NCI-H2196 (cell line): ENCODE measurements around the gene FLVCR2.
A peak's percentile ranks its signal among the peaks of the same experiment; 100 is the strongest.
"Not testable (repeated sequence)": the region's sequence is repeated elsewhere in the genome, so short reads cannot be mapped to it uniquely, and the experiment has no call there.

Experiments
- DNase-seq: peaks from one replicate; lab custom pipeline; 2025; ENCODE audit not compliant: unreplicated experiment; lab: John Stamatoyannopoulos, UW

Gene FLVCR2

DNA sequence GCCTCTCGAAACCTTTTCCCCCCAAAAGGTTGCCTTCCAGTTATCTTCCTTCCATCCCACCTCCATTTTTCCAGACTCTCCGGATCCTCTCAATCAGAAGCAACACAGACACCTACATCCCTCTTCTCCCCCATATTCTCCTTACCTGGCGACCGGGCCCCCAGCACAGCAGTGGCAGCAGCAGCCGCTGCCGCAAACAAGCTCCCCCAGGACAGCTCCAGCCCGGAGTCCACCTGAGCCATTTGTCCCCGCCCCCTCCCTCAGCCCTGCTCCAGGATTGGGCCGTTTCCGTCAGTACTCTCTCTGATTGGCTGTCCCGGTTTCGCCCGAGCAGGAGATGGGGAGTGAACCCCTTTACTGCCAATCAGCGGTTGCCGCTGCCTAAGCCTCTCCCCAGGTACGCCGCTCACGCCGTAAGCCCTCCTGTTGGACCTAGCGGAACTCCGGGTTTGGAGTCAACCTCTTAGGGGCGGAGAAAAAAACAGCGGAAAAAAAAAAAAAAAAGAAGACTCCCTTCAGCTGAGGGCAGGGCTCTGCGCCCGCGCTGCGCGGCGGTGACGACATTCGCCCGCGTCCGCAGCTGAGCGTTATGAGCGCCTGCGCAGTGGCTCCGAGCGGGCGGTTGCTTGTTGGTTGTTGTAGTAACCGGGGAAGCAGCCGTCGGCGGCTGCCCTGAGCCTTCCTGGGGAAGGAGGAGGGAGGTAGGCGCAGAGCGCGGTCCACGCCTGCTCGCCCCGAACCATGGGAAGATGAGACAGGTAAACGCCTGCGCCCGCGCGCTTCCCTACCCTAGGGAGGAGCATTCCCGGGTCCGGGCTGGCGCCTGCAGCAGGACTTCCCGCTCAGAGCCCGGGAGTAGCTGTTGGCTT, 82.4 kb downstream of the FLVCR2 start, which contains the start of the genes ERG28 and TTLL5:
ERG28 (minus strand) TSS at position 247 of the 869 bp plus-strand sequence. CDS start 3,374 bp downstream, outside the sequence.
TTLL5 (plus strand) TSS at position 617 of the 869 bp plus-strand sequence. CDS start 1,904 bp downstream, outside the sequence.
- peak; percentile 100 for DNase-seq

DNA sequence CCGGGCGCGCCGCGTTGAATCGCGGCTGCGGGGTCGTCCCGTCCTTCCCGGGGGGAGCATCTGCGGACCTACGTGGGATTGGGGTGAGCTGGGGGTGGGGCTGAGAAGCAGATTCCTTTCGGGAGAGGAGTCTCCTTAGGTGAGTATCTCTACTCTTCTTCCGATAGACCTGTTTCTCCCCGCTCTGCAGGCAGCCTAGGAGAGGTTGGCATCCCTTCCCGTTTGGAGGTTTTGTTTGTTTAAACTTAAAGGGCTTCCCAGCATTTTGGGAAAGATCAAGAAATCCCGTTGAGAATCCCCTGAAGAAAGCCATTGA, 83.0 kb downstream of the FLVCR2 start:
- no peak for DNase-seq

DNA sequence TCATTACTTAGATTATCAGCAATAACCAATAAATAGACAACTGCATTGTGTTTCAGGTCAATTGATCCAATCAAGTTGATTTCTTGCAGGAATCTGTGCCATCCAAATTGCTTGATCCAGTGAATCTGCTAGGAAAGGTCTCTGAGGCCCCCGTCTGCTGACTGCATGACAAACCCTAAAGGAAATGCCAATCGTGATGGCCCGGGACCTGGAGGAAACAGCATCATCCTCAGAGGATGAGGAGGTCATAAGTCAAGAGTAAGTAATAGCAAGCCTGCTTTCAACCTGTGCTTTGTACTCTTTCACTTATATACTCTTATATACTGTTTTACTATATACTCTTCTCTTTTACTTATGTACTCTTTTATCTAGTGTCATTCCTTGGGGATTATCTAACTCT, 84.5 kb downstream of the FLVCR2 start:
- DNase-seq = no peak

DNA sequence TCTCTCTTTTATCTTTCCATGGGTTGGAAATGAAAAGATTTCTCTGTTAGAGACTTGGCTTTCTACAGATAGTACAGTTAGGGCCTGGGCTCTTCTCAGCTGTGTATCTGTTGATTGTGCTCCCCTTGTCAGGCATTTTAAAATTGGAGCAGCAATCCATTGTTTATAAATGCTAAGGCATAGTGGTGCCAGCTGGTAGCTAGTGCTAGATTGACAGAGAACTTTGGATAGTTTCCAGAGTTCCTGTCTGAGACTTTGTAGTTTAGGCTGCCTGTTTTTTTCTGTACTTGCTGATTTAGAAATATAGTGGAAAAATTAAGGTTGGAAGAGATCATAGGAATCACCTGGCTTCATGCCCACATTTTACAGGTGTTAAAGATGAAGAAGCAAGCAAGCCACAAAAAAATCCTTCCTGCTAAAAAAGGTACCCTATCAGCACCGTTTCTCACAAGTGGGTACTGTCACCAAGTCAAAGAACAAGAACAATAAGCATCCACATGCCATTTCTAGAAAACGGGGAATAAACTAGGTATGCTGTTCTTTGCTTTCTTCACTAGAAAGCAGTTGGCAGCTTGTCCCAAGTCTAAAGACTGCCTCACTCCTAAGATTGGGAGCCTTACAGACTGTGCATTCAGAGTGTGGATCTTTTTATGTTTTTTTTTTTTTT, 88.8 kb downstream of the FLVCR2 start:
- DNase-seq = no peak

DNA sequence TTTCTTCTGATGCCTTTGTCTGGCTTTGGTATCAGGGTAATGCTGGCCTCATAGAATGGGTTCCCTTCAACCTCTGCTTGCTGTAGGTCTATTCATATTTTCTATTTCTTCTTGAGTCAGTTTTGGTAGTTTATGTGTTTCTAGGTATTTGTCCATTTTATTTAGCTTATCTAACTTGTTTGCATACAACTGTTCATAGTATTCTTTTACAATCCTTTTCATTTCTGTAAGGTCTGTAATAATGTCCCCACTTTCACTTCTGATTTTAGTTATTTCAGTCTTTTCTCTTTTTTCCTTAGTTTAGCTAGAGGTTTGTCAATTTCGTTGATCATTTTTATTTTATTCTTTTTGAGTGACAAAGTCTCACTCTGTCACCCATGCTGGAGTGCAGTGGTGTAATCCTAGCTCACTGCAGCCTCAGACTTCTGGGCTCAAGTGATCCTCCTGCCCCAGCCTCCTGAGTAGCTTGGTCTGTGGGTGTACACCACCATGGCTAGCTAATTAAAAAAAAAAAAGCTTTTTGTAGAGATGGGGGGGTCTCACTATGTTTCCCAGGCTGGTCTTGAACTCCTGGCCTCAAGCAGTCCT, 94.3 kb downstream of the FLVCR2 start:
- no peak for DNase-seq

DNA sequence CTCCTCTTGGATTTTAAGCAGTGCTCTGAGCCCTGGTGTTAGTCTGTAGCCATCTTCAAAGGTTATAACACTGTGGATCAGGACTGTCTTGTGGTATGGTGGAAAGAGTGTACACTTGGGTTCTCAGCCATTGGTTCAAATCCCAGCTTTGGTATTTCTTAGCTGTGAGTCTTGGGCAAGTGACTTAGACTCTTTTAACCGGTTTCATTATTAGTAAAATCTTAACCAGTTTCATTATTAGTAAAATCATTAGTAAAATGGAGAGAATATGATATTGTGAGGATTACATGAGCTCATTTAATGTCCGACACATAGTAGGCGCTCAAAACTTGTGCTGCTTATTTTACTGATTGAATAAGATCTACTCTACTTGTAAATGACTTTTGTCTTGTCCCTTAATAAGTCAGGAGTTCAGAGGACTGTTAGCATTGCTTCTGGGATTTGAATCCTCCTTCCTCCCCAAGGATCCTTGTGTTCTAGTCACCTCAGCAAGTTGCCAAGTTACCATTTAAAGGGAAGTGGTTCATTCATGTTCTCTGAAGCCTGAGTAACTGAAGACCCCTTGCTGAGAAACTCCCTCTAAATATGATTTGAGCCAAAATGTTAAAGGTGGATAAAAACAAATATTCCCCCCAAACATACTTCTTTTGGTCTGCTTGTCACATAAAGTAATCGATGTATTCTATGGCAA, 95.1 kb downstream of the FLVCR2 start:
- DNase-seq = no peak

DNA sequence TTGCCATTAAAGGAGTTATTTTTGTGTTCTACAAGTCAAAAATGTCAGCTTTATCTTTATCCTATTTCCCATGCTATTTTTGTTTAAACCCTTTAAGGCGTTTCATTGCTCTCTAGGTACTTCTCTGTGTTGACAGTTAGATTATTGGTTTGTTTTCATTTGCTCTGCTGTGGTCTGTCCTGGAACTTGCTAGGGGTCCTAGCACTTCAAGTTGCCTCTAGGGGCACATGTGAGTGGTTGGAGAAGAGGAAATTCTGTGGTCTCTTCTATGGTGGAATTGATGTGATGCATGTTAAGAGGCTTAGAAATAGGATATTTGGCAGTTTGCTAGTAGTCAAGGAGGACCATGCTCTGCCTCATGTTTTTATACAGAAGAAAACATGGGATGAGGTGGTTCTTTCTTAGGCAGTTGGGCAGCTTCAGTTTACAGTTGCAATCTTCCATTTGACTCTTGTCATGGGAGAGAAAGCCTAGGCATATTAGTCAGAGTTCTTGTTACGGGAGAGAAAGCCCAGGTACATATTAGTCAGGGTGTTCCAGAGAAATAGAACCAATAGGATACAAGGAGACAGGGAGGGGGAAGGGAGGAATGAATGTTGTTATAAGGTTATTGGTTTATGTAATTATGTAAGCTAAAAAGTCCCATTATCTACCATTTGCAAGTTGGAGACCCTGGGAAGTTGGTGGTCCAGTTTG, 97.0 kb downstream of the FLVCR2 start:
- DNase-seq = no peak

DNA sequence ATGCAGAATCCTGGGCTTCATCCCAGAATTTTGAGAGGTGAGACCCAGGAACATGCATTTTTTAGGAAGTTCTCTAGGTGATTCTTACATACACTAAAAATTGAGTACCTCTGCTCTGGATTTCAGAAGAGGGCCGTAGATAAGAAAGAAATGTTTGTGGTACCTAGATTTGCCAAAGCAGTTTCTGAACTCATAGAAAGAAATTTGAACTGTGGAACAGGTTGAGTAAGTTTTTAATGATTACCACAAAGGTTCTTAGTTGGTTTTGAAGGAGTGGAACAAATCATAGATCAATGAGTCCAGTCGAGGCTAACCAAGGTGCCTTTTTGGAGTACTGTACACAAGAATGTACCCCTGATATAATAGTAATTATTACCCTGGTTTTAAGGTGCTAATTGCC, 107.5 kb downstream of the FLVCR2 start:
- DNase-seq = no peak

DNA sequence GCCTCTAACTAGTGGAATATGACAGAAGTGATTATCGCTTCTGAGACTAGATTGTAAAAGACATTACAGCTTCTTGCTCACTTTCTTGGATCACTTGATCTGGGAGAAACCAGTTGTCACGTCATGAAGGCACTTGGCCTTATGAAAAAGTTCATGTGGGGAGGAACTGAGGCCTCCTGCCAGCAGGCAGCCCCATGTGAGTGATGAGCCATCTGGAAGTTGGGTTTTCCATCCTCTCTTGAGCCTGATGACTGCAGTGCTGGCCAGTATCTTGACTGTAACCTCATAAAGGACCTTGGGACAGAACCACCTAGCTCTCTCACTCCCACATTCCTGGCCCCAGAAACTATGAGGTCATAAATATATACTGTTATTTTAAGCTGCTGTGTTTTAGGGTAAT, 110.6 kb downstream of the FLVCR2 start:
- DNase-seq = no peak

DNA sequence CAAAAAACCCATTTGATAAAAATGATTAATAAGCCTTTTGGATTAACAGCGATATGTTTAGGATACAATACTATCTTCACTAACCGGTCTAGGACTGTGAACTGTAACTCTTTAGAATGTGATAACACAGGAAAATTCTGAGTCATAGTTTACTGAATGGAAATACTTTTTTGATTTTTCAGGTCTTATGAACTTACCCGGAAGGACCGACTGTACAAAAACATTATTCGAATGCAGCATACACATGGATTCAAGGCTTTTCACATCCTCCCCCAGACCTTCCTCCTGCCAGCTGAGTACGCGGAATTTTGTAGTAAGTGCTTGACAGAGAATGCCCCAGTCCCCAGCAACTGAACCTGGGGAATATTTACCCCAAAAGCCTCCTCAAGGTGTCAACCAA, 111.6 kb downstream of the FLVCR2 start:
- no peak for DNase-seq

DNA sequence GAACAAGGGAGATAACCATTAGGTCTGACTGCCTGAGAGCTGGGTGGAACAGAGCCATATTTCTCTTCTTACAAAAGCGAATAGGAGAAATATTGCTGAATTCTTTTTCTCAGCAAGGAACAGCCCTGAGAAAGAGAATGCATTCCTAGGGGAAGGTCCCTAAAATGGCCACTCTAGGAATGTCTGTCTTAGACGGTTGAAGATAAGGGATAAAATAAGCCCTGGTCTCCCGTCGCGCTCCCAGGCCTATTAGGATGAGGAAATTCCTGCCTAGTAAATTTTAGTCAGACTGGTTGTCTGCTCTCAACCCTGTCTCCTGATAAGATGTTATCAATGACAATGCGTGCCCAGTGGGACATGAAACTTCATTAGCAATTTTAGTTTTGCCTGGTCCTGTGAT, 116.6 kb downstream of the FLVCR2 start:
- not testable (repeated sequence) for DNase-seq

DNA sequence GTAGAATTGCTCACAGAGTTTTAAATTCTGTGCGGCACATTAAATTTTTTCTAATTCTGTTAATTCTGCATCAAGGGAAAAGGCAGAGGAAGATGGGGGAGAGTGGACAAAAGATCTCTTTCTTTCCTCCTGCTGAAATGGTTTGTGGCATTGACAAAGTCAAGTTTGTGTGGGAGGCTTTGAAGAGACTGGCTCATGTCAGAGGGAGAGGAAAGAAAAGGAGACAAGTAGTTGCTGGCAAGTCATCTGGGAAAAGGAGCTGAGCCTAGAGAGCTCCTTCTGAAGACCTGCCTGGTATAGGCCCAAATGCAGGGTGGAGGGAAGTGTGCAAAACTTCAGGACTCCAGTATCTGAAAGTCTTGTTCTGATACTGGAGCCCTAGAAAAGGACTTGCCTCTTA, 119.0 kb downstream of the FLVCR2 start:
- no peak for DNase-seq
